VCaP (cell line): Measurements from ENCODE around the gene WDR87.
"Not testable (repeated sequence)": the region's sequence is repeated elsewhere in the genome, so short reads cannot be mapped to it uniquely, and the experiment has no call there.

ENCODE experiments used
- H3K27ac ChIP-seq: fragments of 450-650 bp; 2 replicates; pipeline ENCODE4 v1.5.1; 2017
- CTCF ChIP-seq: fragments of 450-650 bp; conservative IDR thresholded peaks from 2 replicates; pipeline ENCODE4 v1.5.1; 2017; ENCODE audit warnings: mild to moderate bottlenecking, moderate library complexity

Gene WDR87

GRCh38 chr19:37930416-37930815, 24.0 kb upstream of the WDR87 start:
- no peak for TF ChIP-seq CTCF
- peak overlapping the region; percentile 98 for H3K27ac ChIP-seq

DNA sequence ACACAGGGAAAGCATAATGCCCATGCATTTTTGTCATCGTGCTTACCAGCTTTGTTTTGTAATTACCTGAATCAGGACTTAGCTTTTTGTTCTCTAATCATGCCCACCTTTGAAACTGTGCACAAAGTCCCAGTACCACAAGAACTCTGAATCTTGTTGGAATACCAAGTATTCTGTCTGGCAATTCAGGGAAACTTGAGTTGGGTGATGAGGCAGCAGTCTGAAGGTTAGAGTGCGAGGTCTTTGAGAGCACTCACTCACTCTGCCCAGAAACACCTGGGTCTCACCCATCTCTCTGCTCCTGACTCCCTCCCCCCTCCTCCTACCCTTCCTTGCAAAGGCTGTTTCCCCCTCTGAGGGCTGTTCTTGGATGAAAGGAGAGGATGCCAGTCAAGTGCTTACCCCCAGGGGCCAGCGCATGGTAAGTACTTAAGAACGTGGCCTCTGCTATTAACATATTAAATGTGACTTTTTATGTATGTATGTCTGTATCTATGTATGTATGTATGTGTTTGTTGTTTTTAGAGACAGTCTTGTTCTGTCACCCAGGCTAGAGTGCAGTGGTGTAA, 23.0 kb upstream of the WDR87 start:
- TF ChIP-seq CTCF, result no peak
- H3K27ac ChIP-seq, result peak overlapping the region; percentile 98

DNA sequence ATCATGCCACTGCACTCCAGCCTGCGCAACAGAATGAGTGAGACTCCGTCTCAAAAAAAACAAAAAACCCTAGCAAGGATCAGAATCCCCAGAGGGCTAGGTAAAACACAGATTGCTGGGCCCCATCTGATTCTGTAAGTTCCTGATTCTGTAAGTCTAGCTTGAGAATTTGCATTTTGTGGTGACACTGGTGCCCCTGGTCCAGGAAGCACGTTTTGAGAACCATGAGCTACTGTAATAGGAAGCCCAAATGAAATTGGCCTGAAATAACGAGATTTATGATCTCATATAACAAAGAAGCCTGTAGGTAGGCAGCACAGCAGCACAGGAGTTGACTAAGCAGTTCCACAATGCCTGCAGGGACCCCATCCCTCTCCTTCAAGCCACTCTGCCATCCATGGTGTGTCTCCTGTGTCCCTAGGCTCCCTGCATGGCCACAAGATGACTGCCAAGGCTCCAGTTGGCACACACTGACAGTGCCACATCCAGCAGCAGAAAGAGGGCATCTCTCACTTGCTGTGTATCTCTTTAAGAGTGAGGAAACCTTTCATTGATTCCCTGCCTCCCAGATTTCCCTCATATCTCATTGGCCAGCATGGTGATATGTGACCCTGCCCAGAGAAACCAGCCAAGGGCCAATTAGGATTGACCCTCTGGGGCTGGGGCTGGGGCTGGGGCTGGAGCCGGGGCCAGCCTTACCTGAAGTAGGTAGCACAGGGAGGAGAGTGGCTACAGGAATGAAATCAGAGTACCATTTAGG, 22.3 kb upstream of the WDR87 start:
- no peak for TF ChIP-seq CTCF

DNA sequence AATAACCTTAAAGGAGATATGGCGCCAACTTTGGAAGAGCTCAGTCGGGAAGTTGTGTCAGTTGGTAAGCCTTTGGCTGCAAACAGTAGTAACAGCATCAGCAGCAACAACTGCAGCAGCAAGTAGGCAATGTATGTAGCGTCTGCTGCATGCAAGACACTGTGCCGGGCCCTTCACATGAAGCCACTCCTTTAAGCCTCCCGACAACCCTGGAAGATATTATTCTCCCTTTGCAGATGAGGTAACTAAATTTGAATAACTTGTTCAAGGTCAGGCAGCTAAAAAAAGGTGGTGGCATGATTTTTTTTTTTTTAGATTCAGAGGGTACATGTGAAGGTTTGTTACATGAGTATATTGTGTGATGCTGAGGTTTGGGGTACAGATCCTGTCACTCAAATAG, 20.3 kb upstream of the WDR87 start:
- TF ChIP-seq CTCF, result no peak

More for the DNA sequence above, 22.3 kb upstream of the WDR87 start:
- H3K27ac ChIP-seq, result peak overlapping the region; percentile 98

GRCh38 chr19:37926255-37926654, 19.9 kb upstream of the WDR87 start:
- no peak overlapping the region for H3K27ac ChIP-seq
- TF ChIP-seq CTCF, result no peak

More for the DNA sequence above, 20.3 kb upstream of the WDR87 start:
- H3K27ac ChIP-seq, result no peak overlapping the region

- no peak for TF ChIP-seq CTCF
- no peak overlapping the region for H3K27ac ChIP-seq
These were observed 18.8 kb upstream of the WDR87 start for GRCh38 chr19:37925212-37925611.

DNA sequence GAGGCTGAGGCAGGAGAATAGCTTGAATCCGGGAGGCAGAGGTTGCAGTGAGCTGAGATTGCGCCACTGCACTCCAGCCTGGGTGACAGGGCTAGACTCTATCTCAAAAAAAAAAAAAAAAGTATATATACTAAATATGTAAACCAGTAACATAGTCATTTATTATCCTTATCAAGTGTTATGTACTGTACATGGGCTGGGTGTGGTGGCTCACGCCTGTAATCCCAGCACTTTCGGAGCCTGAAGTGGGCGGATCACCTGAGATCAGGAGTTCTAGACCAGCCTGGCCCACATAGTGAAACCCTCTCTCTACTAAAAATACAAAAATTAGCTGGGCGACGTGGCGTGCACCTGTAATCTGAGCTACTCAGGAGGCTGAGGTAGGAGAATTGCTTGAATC, 18.2 kb upstream of the WDR87 start:
- not testable (repeated sequence) for H3K27ac ChIP-seq
